ENCODE results near the gene FANCC. TPM values are rescaled to one million over a fixed set of nuclear protein-coding genes. Genes with fewer than 3 reads are reported as not detected.
A peak's percentile ranks its signal among the peaks of the same experiment; 100 is the strongest.

FANCC gene
- total RNA-seq, 4 donors from 2014 or later = 13.8 to 32.2 (median 21.4) TPM

- TF ChIP-seq POLR2A (IDR thresholded peaks at IDR 0.05) = no peak
- TF ChIP-seq, protein P1, sequence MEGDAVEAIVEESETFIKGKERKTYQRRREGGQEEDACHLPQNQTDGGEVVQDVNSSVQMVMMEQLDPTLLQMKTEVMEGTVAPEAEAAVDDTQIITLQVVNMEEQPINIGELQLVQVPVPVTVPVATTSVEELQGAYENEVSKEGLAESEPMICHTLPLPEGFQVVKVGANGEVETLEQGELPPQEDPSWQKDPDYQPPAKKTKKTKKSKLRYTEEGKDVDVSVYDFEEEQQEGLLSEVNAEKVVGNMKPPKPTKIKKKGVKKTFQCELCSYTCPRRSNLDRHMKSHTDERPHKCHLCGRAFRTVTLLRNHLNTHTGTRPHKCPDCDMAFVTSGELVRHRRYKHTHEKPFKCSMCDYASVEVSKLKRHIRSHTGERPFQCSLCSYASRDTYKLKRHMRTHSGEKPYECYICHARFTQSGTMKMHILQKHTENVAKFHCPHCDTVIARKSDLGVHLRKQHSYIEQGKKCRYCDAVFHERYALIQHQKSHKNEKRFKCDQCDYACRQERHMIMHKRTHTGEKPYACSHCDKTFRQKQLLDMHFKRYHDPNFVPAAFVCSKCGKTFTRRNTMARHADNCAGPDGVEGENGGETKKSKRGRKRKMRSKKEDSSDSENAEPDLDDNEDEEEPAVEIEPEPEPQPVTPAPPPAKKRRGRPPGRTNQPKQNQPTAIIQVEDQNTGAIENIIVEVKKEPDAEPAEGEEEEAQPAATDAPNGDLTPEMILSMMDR (IDR thresholded peaks at IDR 0.05) = no peak
- Histone ChIP-seq H3K9me3 (no peaks in the 10 kb centered on the region), H3K4me1 (no peaks in the 10 kb centered on the region), H3K27me3 (no peaks in the 10 kb centered on the region), H3K36me3 (no peaks in the 10 kb centered on the region), H3K4me3 (no peak overlapping the region), H3K27ac (no peak overlapping the region)
- no peak for DNase-seq
These were observed 9.8 kb upstream of the FANCC start for GRCh38 chr9:95327239-95327865.

- Histone ChIP-seq H3K36me3 (no peaks in the 10 kb centered on the region), H3K4me1 (no peaks in the 10 kb centered on the region), H3K27me3 (no peaks in the 10 kb centered on the region), H3K27ac (no peak overlapping the region), H3K4me3 (no peak overlapping the region), H3K9me3 (no peaks in the 10 kb centered on the region)
- TF ChIP-seq POLR2A (IDR thresholded peaks at IDR 0.05) = no peak
- TF ChIP-seq, protein P1 (IDR thresholded peaks at IDR 0.05) = no peak
- no peak for DNase-seq
These were observed 7.7 kb upstream of the FANCC start for GRCh38 chr9:95325221-95325620.

- H3K27me3 ChIP-seq = no peaks in the 10 kb centered on the region
- H3K9me3 ChIP-seq = no peaks in the 10 kb centered on the region
- peak overlapping the region; percentile 83 to 96 (median 94) for H3K27ac ChIP-seq
- DNase-seq = no peak
- TF ChIP-seq, protein P1 (IDR thresholded peaks at IDR 0.05) = no peak
- TF ChIP-seq POLR2A (IDR thresholded peaks at IDR 0.05) = peak in 1 of 2 donors; percentile 27
- H3K36me3 ChIP-seq = no peaks in the 10 kb centered on the region
- peak overlapping the region; percentile 80 to 98 (median 92) for H3K4me3 ChIP-seq
- peaks cover 0 to 13% (median 0%) of the 10 kb centered on the region in 4 donors for H3K4me1 ChIP-seq
These were observed 343 bp upstream of the FANCC start for GRCh38 chr9:95317893-95318211.

GRCh38 chr9:95316794-95317118 is 753 bp downstream of the FANCC start:
- H3K9me3 ChIP-seq = no peaks in the 10 kb centered on the region
- TF ChIP-seq, protein P1 (IDR thresholded peaks at IDR 0.05) = peak in 1 of 6 experiments; percentile 5
- no peak for TF ChIP-seq POLR2A (IDR thresholded peaks at IDR 0.05)
- peaks cover 0 to 13% (median 0%) of the 10 kb centered on the region in 4 donors for H3K4me1 ChIP-seq

GRCh38 chr9:95316274-95316673 is 1.2 kb downstream of the FANCC start:
- Histone ChIP-seq H3K9me3 (no peaks in the 10 kb centered on the region), H3K4me3 (peak overlapping the region; percentile 80 to 98 (median 92)), H3K4me1 (peaks cover 0 to 13% (median 0%) of the 10 kb centered on the region in 4 donors), H3K27ac (peak overlapping the region; percentile 83 to 96 (median 94)), H3K36me3 (no peaks in the 10 kb centered on the region), H3K27me3 (no peaks in the 10 kb centered on the region)
- no peak for TF ChIP-seq POLR2A (IDR thresholded peaks at IDR 0.05)
- TF ChIP-seq, protein P1 (IDR thresholded peaks at IDR 0.05) = no peak
- no peak for DNase-seq

More at GRCh38 chr9:95316794-95317118, 753 bp downstream of the FANCC start:
- peak; percentile 59 to 82 (median 78) for DNase-seq
- Histone ChIP-seq H3K36me3 (no peaks in the 10 kb centered on the region), H3K27ac (peak overlapping the region; percentile 83 to 96 (median 94)), H3K4me3 (peak overlapping the region; percentile 80 to 98 (median 92)), H3K27me3 (no peaks in the 10 kb centered on the region)
